Thyroid gland (tissue), 4 donors: Measurements from ENCODE around the gene CEP57L1. TPM values are rescaled to one million over a fixed set of nuclear protein-coding genes. Genes with fewer than 3 reads are reported as not detected.
A peak's percentile ranks its signal among the peaks of the same experiment; 100 is the strongest.

Experiments
- DNase-seq, 2 donors: peaks; one replicate each; pipeline ENCODE4 v3.0.0-alpha.2; 2019
- H3K27ac ChIP-seq, 3 donors: fragments of 200-600 bp; sonication (generic); 1 replicate in 2 of 3; 2 replicates in 1 of 3; pipeline ENCODE4 v1.5.1; 2016 to 2019; ENCODE audit warnings: mild to moderate bottlenecking in 1 of 3, moderate library complexity in 1 of 3
- H3K27me3 ChIP-seq: fragments of 200-600 bp; sonication (generic); one replicate; pipeline ENCODE4 v1.5.1; 2019
- H3K36me3 ChIP-seq, 2 donors: fragments of 200-600 bp; sonication (generic); one replicate each; pipeline ENCODE4 v1.5.1; 2016 to 2019
- H3K4me1 ChIP-seq, 2 donors: fragments of 200-600 bp; sonication (generic); one replicate each; pipeline ENCODE4 v1.5.1; 2017 to 2019
- H3K4me3 ChIP-seq, 3 donors: fragments of 200-600 bp; sonication (generic); replicated peaks in 1 of 3; 1 replicate in 2 of 3; 2 replicates in 1 of 3; pipeline ENCODE4 v1.5.1; 2016; ENCODE audit warnings: mild to moderate bottlenecking in 1 of 3
- H3K9me3 ChIP-seq: fragments of 200-600 bp; sonication (generic); one replicate; pipeline ENCODE4 v1.5.1; 2017
- POLR2A ChIP-seq, 2 donors: fragments of 450-650 bp; IDR thresholded peaks; one replicate each; pipeline ENCODE4 v1.6.1; 2017; ENCODE audit warnings: antibody characterized with exemption in 2 of 2, mild to moderate bottlenecking in 2 of 2, moderate library complexity in 1 of 2
- WGBS, 2 donors: methylation state at CpG; one replicate each; pipeline ENCODE4 v1.1.5; 2017; 5-methylcytosine and 5-hydroxymethylcytosine counted together
- intact Hi-C: fragments of 100-400 bp; cut with DNase I; formaldehyde crosslinking; loops from one replicate; pipeline ENCODE4 v1.15.1; 2023
- total RNA-seq, 4 donors: library from RNA; depleted of rRNA; stranded (reverse); fragments of >200 nt; gene quantifications; one replicate each; pipeline ENCODE4 v1.2.3, GENCODE V29; 2016
- TF ChIP-seq, protein P1 (sequence below), 6 experiments: fragments of 200-600 bp in 3 of 6; fragments of 450-650 bp in 3 of 6; sonication (generic) in 3 of 6; IDR thresholded peaks; one replicate each; pipeline ENCODE4 v1.5.1; 2016 to 2019; ENCODE audit warnings: antibody characterized with exemption in 6 of 6, mild to moderate bottlenecking in 2 of 6, inconsistent platforms in 1 of 6, moderate library complexity in 1 of 6

The CEP57L1 gene
- total RNA-seq, 4 donors from 2014 or later: 15.0 to 27.7 (median 19.5) TPM

DNA sequence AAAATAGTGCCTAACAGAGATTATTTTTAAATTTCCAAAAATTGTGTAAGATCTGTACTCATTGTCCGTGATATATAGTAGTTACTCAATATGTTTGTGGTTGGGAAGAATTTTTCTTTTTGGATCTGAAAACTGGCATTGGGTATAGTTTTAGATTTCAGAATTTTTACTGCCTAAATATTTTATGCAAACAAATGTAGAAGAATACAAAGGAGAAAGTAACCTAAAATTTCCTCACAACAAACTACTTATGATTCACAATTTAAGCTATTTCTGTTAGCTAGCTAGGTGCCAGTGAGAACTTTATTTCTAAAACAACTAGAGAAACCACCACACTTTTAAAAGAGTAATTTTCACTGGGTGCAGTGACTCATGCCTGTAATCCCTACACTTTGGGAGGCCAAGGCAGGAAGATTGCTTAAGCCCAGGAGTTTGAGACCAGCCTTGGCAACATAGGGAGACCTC is 39.5 kb upstream of the CEP57L1 start:
- whole genome bisulfite sequencing, 2 donors: 93 to 97% methylated on average over 1 of the region's 1 CpG
- Histone ChIP-seq H3K27ac (no peak overlapping the region), H3K4me1 (peaks cover 23 to 29% of the 10 kb centered on the region in 2 donors), H3K36me3 (no peaks in the 10 kb centered on the region), H3K27me3 (no peaks in the 10 kb centered on the region), H3K4me3 (no peak overlapping the region), H3K9me3 (no peaks in the 10 kb centered on the region)
- intact Hi-C loops: no loop called here
- DNase-seq: no peak
- TF ChIP-seq, protein P1, sequence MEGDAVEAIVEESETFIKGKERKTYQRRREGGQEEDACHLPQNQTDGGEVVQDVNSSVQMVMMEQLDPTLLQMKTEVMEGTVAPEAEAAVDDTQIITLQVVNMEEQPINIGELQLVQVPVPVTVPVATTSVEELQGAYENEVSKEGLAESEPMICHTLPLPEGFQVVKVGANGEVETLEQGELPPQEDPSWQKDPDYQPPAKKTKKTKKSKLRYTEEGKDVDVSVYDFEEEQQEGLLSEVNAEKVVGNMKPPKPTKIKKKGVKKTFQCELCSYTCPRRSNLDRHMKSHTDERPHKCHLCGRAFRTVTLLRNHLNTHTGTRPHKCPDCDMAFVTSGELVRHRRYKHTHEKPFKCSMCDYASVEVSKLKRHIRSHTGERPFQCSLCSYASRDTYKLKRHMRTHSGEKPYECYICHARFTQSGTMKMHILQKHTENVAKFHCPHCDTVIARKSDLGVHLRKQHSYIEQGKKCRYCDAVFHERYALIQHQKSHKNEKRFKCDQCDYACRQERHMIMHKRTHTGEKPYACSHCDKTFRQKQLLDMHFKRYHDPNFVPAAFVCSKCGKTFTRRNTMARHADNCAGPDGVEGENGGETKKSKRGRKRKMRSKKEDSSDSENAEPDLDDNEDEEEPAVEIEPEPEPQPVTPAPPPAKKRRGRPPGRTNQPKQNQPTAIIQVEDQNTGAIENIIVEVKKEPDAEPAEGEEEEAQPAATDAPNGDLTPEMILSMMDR (IDR thresholded peaks at IDR 0.05): no peak
- TF ChIP-seq POLR2A (IDR thresholded peaks at IDR 0.05): no peak

DNA sequence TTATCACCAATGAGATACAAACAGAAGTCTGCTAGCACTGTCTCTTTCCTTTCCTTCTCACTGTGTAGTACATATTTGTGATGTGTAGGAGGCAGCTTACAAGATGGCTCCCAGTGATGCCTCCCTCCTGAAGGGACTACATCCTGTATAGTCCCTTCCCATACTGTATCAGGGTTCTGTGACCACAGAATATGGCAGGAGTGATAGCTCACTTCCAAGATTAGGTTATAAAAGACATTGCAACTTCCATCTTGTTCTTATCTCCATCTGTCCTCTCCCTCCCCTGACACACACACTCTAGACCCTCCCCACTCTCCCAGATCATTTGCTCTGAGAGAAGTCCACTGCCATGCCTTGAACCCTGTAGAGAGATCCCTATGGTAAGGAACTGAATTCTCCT is 38.6 kb upstream of the CEP57L1 start:
- Histone ChIP-seq H3K27me3 (no peaks in the 10 kb centered on the region), H3K27ac (no peak overlapping the region), H3K36me3 (no peaks in the 10 kb centered on the region), H3K4me3 (no peak overlapping the region), H3K4me1 (peaks cover 22 to 30% of the 10 kb centered on the region in 2 donors), H3K9me3 (no peaks in the 10 kb centered on the region)
- TF ChIP-seq POLR2A (IDR thresholded peaks at IDR 0.05): no peak
- TF ChIP-seq, protein P1 (IDR thresholded peaks at IDR 0.05): no peak
- no peak for DNase-seq
- intact Hi-C loops: no loop called here

DNA sequence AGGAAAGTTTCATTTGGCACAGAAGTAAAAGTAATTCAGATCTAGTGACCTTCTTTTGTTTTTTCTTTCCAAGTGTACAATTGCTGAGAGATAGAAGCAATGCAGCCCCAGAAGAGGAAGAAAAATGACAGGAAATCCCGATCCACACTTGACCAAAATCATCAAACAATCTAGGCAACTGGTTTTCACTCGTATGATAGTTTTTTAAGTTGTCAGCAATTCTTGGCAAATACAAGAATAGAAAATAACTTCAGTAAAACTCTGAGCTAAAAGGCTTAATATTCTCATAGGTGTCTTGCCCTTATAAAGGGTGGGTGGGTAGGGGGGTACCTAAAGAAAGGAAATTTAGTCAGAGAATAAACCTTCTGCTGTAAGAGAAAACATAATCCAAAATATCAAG is 36.7 kb upstream of the CEP57L1 start:
- no peaks in the 10 kb centered on the region for H3K9me3 ChIP-seq
- 51 to 64% methylated on average over 2 of the region's 2 CpGs for WGBS, 2 donors
- intact Hi-C loops: no loop called here
- H3K27me3 ChIP-seq: no peaks in the 10 kb centered on the region
- no peak overlapping the region for H3K4me3 ChIP-seq
- H3K27ac ChIP-seq: peak overlapping the region in 1 of 3 donors; percentile 61
- TF ChIP-seq POLR2A (IDR thresholded peaks at IDR 0.05): no peak
- TF ChIP-seq, protein P1 (IDR thresholded peaks at IDR 0.05): no peak
- DNase-seq: no peak
- no peaks in the 10 kb centered on the region for H3K36me3 ChIP-seq
- H3K4me1 ChIP-seq: peaks cover 22 to 28% of the 10 kb centered on the region in 2 donors

- 59 to 65% methylated on average over 3 of the region's 3 CpGs for WGBS, 2 donors
- Histone ChIP-seq H3K27ac (peak overlapping the region in 2 of 3 donors; percentile 47 to 61), H3K27me3 (no peaks in the 10 kb centered on the region), H3K4me3 (no peak overlapping the region), H3K4me1 (peaks cover 22 to 28% of the 10 kb centered on the region in 2 donors), H3K9me3 (no peaks in the 10 kb centered on the region), H3K36me3 (no peaks in the 10 kb centered on the region)
- intact Hi-C loops: no loop called here
- TF ChIP-seq, protein P1 (IDR thresholded peaks at IDR 0.05): no peak
- TF ChIP-seq POLR2A (IDR thresholded peaks at IDR 0.05): no peak
- DNase-seq: no peak
Observed at GRCh38 chr6:109059153-109059552, 36.2 kb upstream of the CEP57L1 start.

GRCh38 chr6:109059571-109060021 is 35.7 kb upstream of the CEP57L1 start:
- H3K4me3 ChIP-seq: no peak overlapping the region
- no peaks in the 10 kb centered on the region for H3K27me3 ChIP-seq
- H3K9me3 ChIP-seq: no peaks in the 10 kb centered on the region
- intact Hi-C loops: loop anchor here (10.0 kb wide), 1 partner anchor 45 kb away; no protein-coding TSS in a partner anchor
- H3K27ac ChIP-seq: peak overlapping the region in 2 of 3 donors; percentile 47 to 61
- no peak for DNase-seq
- 51 to 54% methylated on average over 4 of the region's 4 CpGs for WGBS, 2 donors
- H3K4me1 ChIP-seq: peaks cover 22 to 28% of the 10 kb centered on the region in 2 donors
- TF ChIP-seq POLR2A (IDR thresholded peaks at IDR 0.05): no peak
- TF ChIP-seq, protein P1 (IDR thresholded peaks at IDR 0.05): peak in 2 of 6 experiments; percentile 25 to 41
- H3K36me3 ChIP-seq: no peaks in the 10 kb centered on the region
